ENCODE data around the gene PAXX. TPM values are rescaled to one million over a fixed set of nuclear protein-coding genes. Genes with fewer than 3 reads are reported as not detected.

PAXX gene
- total RNA-seq, 1 donor: 23.6 TPM

GRCh38 chr9:136950656-136951276 is 41.5 kb upstream of the PAXX start:
- peaks cover 19% of the 10 kb centered on the region for H3K4me1 ChIP-seq (ENCODE audit: insufficient read depth, low read length)
- H3K9me3 ChIP-seq (ENCODE audit: low read depth, low read length): no peaks in the 10 kb centered on the region
- H3K27me3 ChIP-seq (ENCODE audit: insufficient read depth, low read length): no peaks in the 10 kb centered on the region
- H3K4me3 ChIP-seq (ENCODE audit: low read length): no peak overlapping the region

- Histone ChIP-seq H3K27me3 (ENCODE audit: insufficient read depth, low read length) (no peaks in the 10 kb centered on the region), H3K9me3 (ENCODE audit: low read depth, low read length) (no peaks in the 10 kb centered on the region), H3K4me1 (ENCODE audit: insufficient read depth, low read length) (peaks cover 19% of the 10 kb centered on the region), H3K4me3 (ENCODE audit: low read length) (no peak within 1 kb of the TSS)
Measured at GRCh38 chr9:136951541-136952320, 40.5 kb upstream of the PAXX start, which contains the start of gene LCN12. Gene LCN12, plus strand, starts transcription at chr9:136952273. Its CDS starts 55 bp downstream, at chr9:136952328.

GRCh38 chr9:136952321-136952850 is 39.8 kb upstream of the PAXX start:
- peaks cover 19% of the 10 kb centered on the region for H3K4me1 ChIP-seq (ENCODE audit: insufficient read depth, low read length)
- H3K4me3 ChIP-seq (ENCODE audit: low read length): no peak overlapping the region
- H3K27me3 ChIP-seq (ENCODE audit: insufficient read depth, low read length): no peaks in the 10 kb centered on the region
- H3K9me3 ChIP-seq (ENCODE audit: low read depth, low read length): no peaks in the 10 kb centered on the region

- no peaks in the 10 kb centered on the region for H3K27me3 ChIP-seq (ENCODE audit: insufficient read depth, low read length)
- H3K9me3 ChIP-seq (ENCODE audit: low read depth, low read length): no peaks in the 10 kb centered on the region
- no peak overlapping the region for H3K4me3 ChIP-seq (ENCODE audit: low read length)
- H3K4me1 ChIP-seq (ENCODE audit: insufficient read depth, low read length): peaks cover 19% of the 10 kb centered on the region
Measured at GRCh38 chr9:136952876-136953770, 39.1 kb upstream of the PAXX start.

- no peaks in the 10 kb centered on the region for H3K27me3 ChIP-seq (ENCODE audit: insufficient read depth, low read length)
- peaks cover 23% of the 10 kb centered on the region for H3K4me1 ChIP-seq (ENCODE audit: insufficient read depth, low read length)
- no peak overlapping the region for H3K4me3 ChIP-seq (ENCODE audit: low read length)
- H3K9me3 ChIP-seq (ENCODE audit: low read depth, low read length): no peaks in the 10 kb centered on the region
Measured at GRCh38 chr9:136953771-136954269, 38.4 kb upstream of the PAXX start.

GRCh38 chr9:136954270-136955083 is 37.7 kb upstream of the PAXX start:
- Histone ChIP-seq H3K4me3 (ENCODE audit: low read length) (no peak overlapping the region), H3K9me3 (ENCODE audit: low read depth, low read length) (no peaks in the 10 kb centered on the region), H3K27me3 (ENCODE audit: insufficient read depth, low read length) (no peaks in the 10 kb centered on the region), H3K4me1 (ENCODE audit: insufficient read depth, low read length) (peaks cover 25% of the 10 kb centered on the region)

GRCh38 chr9:136955202-136955942 is 36.9 kb upstream of the PAXX start:
- Histone ChIP-seq H3K27me3 (ENCODE audit: insufficient read depth, low read length) (no peaks in the 10 kb centered on the region), H3K4me1 (ENCODE audit: insufficient read depth, low read length) (peaks cover 27% of the 10 kb centered on the region), H3K4me3 (ENCODE audit: low read length) (no peak overlapping the region), H3K9me3 (ENCODE audit: low read depth, low read length) (no peaks in the 10 kb centered on the region)

GRCh38 chr9:136955943-136956335 is 36.3 kb upstream of the PAXX start:
- Histone ChIP-seq H3K9me3 (ENCODE audit: low read depth, low read length) (no peaks in the 10 kb centered on the region), H3K4me1 (ENCODE audit: insufficient read depth, low read length) (peaks cover 26% of the 10 kb centered on the region), H3K4me3 (ENCODE audit: low read length) (no peak overlapping the region), H3K27me3 (ENCODE audit: insufficient read depth, low read length) (no peaks in the 10 kb centered on the region)

- H3K9me3 ChIP-seq (ENCODE audit: low read depth, low read length): no peaks in the 10 kb centered on the region
- peaks cover 32% of the 10 kb centered on the region for H3K4me1 ChIP-seq (ENCODE audit: insufficient read depth, low read length)
- no peaks in the 10 kb centered on the region for H3K27me3 ChIP-seq (ENCODE audit: insufficient read depth, low read length)
- no peak overlapping the region for H3K4me3 ChIP-seq (ENCODE audit: low read length)
Measured at GRCh38 chr9:136956604-136957003, 35.6 kb upstream of the PAXX start.

GRCh38 chr9:136957461-136957860 is 34.8 kb upstream of the PAXX start:
- no peaks in the 10 kb centered on the region for H3K9me3 ChIP-seq (ENCODE audit: low read depth, low read length)
- no peak overlapping the region for H3K4me3 ChIP-seq (ENCODE audit: low read length)
- H3K27me3 ChIP-seq (ENCODE audit: insufficient read depth, low read length): no peaks in the 10 kb centered on the region
- H3K4me1 ChIP-seq (ENCODE audit: insufficient read depth, low read length): peaks cover 39% of the 10 kb centered on the region

GRCh38 chr9:136957901-136958300 is 34.3 kb upstream of the PAXX start:
- H3K4me1 ChIP-seq (ENCODE audit: insufficient read depth, low read length): peaks cover 44% of the 10 kb centered on the region
- H3K4me3 ChIP-seq (ENCODE audit: low read length): no peak overlapping the region
- H3K9me3 ChIP-seq (ENCODE audit: low read depth, low read length): no peaks in the 10 kb centered on the region
- no peaks in the 10 kb centered on the region for H3K27me3 ChIP-seq (ENCODE audit: insufficient read depth, low read length)

- H3K27me3 ChIP-seq (ENCODE audit: insufficient read depth, low read length): no peaks in the 10 kb centered on the region
- H3K4me1 ChIP-seq (ENCODE audit: insufficient read depth, low read length): peaks cover 47% of the 10 kb centered on the region
- no peak overlapping the region for H3K4me3 ChIP-seq (ENCODE audit: low read length)
- H3K9me3 ChIP-seq (ENCODE audit: low read depth, low read length): no peaks in the 10 kb centered on the region
Measured at GRCh38 chr9:136958473-136958872, 33.7 kb upstream of the PAXX start.

GRCh38 chr9:136958898-136959850 is 33.0 kb upstream of the PAXX start:
- H3K4me1 ChIP-seq (ENCODE audit: insufficient read depth, low read length): peaks cover 50% of the 10 kb centered on the region
- no peak overlapping the region for H3K4me3 ChIP-seq (ENCODE audit: low read length)
- no peaks in the 10 kb centered on the region for H3K9me3 ChIP-seq (ENCODE audit: low read depth, low read length)
- no peaks in the 10 kb centered on the region for H3K27me3 ChIP-seq (ENCODE audit: insufficient read depth, low read length)
